ENCODE measurements around the gene P2RX6. TPM values are rescaled to one million over a fixed set of nuclear protein-coding genes. Genes with fewer than 3 reads are reported as not detected.

P2RX6 gene
- total and polyA plus RNA-seq, 4 donors: 0.05 to 0.59 (median 0.33) TPM

DNA sequence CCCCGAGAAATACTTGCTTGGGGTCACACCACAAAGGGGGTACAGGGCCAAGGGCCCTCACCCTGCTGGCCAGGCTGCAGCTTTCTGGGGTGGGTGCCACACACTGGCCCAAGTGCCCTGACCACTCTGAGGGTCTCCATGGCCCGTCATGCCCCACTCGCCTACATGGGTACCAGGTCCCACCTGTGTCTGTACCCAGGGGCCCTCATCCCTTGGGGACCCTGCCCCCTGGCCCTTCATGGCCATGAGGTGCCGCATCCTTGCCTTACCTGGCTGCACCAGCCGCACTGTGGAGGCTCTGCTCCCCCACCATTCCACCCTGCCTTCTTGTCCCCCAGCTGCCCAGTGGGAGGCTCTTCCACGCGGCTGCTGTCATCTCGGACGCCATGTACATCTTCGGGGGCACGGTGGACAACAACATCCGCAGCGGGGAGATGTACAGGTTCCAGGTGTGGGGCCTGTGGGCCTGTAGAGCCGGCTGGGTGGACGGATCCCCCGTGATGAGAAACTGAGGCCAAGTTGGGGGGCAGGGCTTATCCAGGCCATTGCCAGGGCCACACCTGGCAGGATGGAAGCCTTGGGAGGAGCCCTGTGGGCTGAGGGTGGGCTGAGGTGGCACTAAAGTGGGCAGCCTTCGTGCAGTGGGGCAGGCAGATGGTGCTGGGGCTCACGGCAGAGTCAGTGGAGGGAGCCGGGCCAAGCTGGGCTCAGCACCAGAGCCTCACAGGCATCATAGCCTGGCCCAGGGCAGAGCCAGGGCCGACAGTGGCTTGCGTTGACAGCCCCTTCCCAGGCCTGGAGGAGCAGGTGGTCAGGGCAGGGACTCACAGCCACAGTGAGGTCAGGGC, 22.3 kb upstream of the P2RX6 start:
- no peak overlapping the region for H3K27ac ChIP-seq (ENCODE audit: low read depth in 1 of 2, low read length in 2 of 2)
- peaks cover 4 to 51% (median 15%) of the 10 kb centered on the region in 4 donors for H3K36me3 ChIP-seq (ENCODE audit: control insufficient read depth in 4 of 4, insufficient read depth in 3 of 4, low read depth in 1 of 4, low read length in 3 of 4)
- no peak overlapping the region for H3K4me3 ChIP-seq (ENCODE audit: low read depth in 1 of 3, low read length in 3 of 3)
- H3K9ac ChIP-seq (ENCODE audit: low read depth in 1 of 2, low read length in 2 of 2): no peak overlapping the region
- no peaks in the 10 kb centered on the region for H3K9me3 ChIP-seq (ENCODE audit: control insufficient read depth in 4 of 4, low read length in 3 of 4)
- TF ChIP-seq, protein P1, sequence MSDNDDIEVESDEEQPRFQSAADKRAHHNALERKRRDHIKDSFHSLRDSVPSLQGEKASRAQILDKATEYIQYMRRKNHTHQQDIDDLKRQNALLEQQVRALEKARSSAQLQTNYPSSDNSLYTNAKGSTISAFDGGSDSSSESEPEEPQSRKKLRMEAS (IDR thresholded peaks at IDR 0.05): no peak
- TF ChIP-seq YY1 (IDR thresholded peaks at IDR 0.05) (no peak), HNF4G (IDR thresholded peaks at IDR 0.05) (no peak), FOXA1 (IDR thresholded peaks at IDR 0.05) (no peak), RXRA (IDR thresholded peaks at IDR 0.05) (no peak), RAD21 (IDR thresholded peaks at IDR 0.05) (no peak), GABPA (IDR thresholded peaks at IDR 0.05 in 1 of 2, conservative IDR thresholded peaks at IDR 0.05 in 1 of 2) (no peak), TAF1 (conservative IDR thresholded peaks at IDR 0.05) (no peak), SP1 (IDR thresholded peaks at IDR 0.05) (no peak), HNF4A (conservative IDR thresholded peaks at IDR 0.05) (no peak), EGR1 (IDR thresholded peaks at IDR 0.05; ENCODE audit: low read depth in 2 of 2) (no peak), NR2F2 (IDR thresholded peaks at IDR 0.05) (no peak), JUND (IDR thresholded peaks at IDR 0.05) (no peak), FOXA2 (IDR thresholded peaks at IDR 0.05) (no peak)
- TF ChIP-seq, protein P2, sequence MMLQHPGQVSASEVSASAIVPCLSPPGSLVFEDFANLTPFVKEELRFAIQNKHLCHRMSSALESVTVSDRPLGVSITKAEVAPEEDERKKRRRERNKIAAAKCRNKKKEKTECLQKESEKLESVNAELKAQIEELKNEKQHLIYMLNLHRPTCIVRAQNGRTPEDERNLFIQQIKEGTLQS (IDR thresholded peaks at IDR 0.05): no peak
- TF ChIP-seq, protein P3, sequence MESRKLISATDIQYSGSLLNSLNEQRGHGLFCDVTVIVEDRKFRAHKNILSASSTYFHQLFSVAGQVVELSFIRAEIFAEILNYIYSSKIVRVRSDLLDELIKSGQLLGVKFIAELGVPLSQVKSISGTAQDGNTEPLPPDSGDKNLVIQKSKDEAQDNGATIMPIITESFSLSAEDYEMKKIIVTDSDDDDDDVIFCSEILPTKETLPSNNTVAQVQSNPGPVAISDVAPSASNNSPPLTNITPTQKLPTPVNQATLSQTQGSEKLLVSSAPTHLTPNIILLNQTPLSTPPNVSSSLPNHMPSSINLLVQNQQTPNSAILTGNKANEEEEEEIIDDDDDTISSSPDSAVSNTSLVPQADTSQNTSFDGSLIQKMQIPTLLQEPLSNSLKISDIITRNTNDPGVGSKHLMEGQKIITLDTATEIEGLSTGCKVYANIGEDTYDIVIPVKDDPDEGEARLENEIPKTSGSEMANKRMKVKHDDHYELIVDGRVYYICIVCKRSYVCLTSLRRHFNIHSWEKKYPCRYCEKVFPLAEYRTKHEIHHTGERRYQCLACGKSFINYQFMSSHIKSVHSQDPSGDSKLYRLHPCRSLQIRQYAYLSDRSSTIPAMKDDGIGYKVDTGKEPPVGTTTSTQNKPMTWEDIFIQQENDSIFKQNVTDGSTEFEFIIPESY (IDR thresholded peaks at IDR 0.05): no peak
- TF ChIP-seq, protein P4, sequence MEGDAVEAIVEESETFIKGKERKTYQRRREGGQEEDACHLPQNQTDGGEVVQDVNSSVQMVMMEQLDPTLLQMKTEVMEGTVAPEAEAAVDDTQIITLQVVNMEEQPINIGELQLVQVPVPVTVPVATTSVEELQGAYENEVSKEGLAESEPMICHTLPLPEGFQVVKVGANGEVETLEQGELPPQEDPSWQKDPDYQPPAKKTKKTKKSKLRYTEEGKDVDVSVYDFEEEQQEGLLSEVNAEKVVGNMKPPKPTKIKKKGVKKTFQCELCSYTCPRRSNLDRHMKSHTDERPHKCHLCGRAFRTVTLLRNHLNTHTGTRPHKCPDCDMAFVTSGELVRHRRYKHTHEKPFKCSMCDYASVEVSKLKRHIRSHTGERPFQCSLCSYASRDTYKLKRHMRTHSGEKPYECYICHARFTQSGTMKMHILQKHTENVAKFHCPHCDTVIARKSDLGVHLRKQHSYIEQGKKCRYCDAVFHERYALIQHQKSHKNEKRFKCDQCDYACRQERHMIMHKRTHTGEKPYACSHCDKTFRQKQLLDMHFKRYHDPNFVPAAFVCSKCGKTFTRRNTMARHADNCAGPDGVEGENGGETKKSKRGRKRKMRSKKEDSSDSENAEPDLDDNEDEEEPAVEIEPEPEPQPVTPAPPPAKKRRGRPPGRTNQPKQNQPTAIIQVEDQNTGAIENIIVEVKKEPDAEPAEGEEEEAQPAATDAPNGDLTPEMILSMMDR (IDR thresholded peaks at IDR 0.05; ENCODE audit: low read depth, low read length, missing input control): no peak
- TF ChIP-seq, protein P5, sequence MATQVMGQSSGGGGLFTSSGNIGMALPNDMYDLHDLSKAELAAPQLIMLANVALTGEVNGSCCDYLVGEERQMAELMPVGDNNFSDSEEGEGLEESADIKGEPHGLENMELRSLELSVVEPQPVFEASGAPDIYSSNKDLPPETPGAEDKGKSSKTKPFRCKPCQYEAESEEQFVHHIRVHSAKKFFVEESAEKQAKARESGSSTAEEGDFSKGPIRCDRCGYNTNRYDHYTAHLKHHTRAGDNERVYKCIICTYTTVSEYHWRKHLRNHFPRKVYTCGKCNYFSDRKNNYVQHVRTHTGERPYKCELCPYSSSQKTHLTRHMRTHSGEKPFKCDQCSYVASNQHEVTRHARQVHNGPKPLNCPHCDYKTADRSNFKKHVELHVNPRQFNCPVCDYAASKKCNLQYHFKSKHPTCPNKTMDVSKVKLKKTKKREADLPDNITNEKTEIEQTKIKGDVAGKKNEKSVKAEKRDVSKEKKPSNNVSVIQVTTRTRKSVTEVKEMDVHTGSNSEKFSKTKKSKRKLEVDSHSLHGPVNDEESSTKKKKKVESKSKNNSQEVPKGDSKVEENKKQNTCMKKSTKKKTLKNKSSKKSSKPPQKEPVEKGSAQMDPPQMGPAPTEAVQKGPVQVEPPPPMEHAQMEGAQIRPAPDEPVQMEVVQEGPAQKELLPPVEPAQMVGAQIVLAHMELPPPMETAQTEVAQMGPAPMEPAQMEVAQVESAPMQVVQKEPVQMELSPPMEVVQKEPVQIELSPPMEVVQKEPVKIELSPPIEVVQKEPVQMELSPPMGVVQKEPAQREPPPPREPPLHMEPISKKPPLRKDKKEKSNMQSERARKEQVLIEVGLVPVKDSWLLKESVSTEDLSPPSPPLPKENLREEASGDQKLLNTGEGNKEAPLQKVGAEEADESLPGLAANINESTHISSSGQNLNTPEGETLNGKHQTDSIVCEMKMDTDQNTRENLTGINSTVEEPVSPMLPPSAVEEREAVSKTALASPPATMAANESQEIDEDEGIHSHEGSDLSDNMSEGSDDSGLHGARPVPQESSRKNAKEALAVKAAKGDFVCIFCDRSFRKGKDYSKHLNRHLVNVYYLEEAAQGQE (IDR thresholded peaks at IDR 0.05): no peak
- H3K4me1 ChIP-seq (ENCODE audit: control insufficient read depth in 4 of 4, insufficient read depth in 4 of 4, low read length in 3 of 4): no peaks in the 10 kb centered on the region
- WGBS: 91% methylated on average over 21 of the region's 21 CpGs
- no peaks in the 10 kb centered on the region for H3K27me3 ChIP-seq (ENCODE audit: control insufficient read depth in 4 of 4, insufficient read depth in 4 of 4, low read length in 3 of 4)
- DNase-seq (ENCODE audit: low spot score): no peak
